ENCODE results near the gene MISP. TPM values are rescaled to one million over a fixed set of nuclear protein-coding genes. Genes with fewer than 3 reads are reported as not detected.
A peak's percentile ranks its signal among the peaks of the same experiment; 100 is the strongest.

MISP gene
- total and polyA plus RNA-seq, 2 of the 13 experiments (the other 11 are each of a cell fraction or from before 2014, with no cell fraction given) = 0.67 to 1.3 TPM

GRCh38 chr19:796692-797527 is 46.0 kb downstream of the MISP start, which contains the start of gene PTBP1 (continued):
- TF ChIP-seq STAT6 (CRISPR knock-in tag; IDR thresholded peaks at IDR 0.05; ENCODE audit: borderline replicate concordance) (no peak), ZNF10 (CRISPR knock-in tag; IDR thresholded peaks at IDR 0.05; ENCODE audit: borderline replicate concordance, low read depth) (no peak), ZSCAN30 (CRISPR knock-in tag; IDR thresholded peaks at IDR 0.05) (no peak), RFX5 (IDR thresholded peaks at IDR 0.05; ENCODE audit: low read depth, low read length) (no peak), ZNF329 (CRISPR knock-in tag; IDR thresholded peaks at IDR 0.05; ENCODE audit: low read depth) (no peak), CREBL2 (CRISPR knock-in tag; IDR thresholded peaks at IDR 0.05; ENCODE audit: borderline replicate concordance) (no peak), ZBTB42 (CRISPR knock-in tag; IDR thresholded peaks at IDR 0.05) (no peak), ZNF782 (CRISPR knock-in tag; IDR thresholded peaks at IDR 0.05; ENCODE audit: borderline replicate concordance) (no peak), AFF4 (CRISPR knock-in tag; IDR thresholded peaks at IDR 0.05) (no peak), ZNF629 (CRISPR knock-in tag; conservative IDR thresholded peaks at IDR 0.05) (peak; percentile 57), ZNF501 (CRISPR knock-in tag; IDR thresholded peaks at IDR 0.05) (peak; percentile 86), ZNF510 (CRISPR knock-in tag; IDR thresholded peaks at IDR 0.05; ENCODE audit: low read depth) (peak; percentile 29; the same call in 1 of the 2 replicates), POLR2G (IDR thresholded peaks at IDR 0.05; ENCODE audit: low read depth, low read length) (peak; percentile 76), TIGD3 (CRISPR knock-in tag; IDR thresholded peaks at IDR 0.05; ENCODE audit: borderline replicate concordance) (no peak), ZNF550 (CRISPR knock-in tag; IDR thresholded peaks at IDR 0.05; ENCODE audit: borderline replicate concordance) (no peak), ZBTB43 (CRISPR knock-in tag; conservative IDR thresholded peaks at IDR 0.05) (peak; percentile 52)

Measured in HepG2 (cell line).